ENCODE results near the gene MST1. TPM values are rescaled to one million over a fixed set of nuclear protein-coding genes. Genes with fewer than 3 reads are reported as not detected.

MST1 gene
- total and polyA plus RNA-seq, 2 experiments from 2014 or later = 31.3 to 48.7 TPM

- TF ChIP-seq, protein P1, sequence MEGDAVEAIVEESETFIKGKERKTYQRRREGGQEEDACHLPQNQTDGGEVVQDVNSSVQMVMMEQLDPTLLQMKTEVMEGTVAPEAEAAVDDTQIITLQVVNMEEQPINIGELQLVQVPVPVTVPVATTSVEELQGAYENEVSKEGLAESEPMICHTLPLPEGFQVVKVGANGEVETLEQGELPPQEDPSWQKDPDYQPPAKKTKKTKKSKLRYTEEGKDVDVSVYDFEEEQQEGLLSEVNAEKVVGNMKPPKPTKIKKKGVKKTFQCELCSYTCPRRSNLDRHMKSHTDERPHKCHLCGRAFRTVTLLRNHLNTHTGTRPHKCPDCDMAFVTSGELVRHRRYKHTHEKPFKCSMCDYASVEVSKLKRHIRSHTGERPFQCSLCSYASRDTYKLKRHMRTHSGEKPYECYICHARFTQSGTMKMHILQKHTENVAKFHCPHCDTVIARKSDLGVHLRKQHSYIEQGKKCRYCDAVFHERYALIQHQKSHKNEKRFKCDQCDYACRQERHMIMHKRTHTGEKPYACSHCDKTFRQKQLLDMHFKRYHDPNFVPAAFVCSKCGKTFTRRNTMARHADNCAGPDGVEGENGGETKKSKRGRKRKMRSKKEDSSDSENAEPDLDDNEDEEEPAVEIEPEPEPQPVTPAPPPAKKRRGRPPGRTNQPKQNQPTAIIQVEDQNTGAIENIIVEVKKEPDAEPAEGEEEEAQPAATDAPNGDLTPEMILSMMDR (IDR thresholded peaks at IDR 0.05; ENCODE audit: low read depth, low read length) = no peak
- DNase-seq (ENCODE audit: low read depth in 1 of 2, low spot score in 1 of 2) = no peak
- Histone ChIP-seq H3K4me1 (ENCODE audit: low read depth) (no peaks in the 10 kb centered on the region), H3K9me3 (ENCODE audit: low read depth) (no peaks in the 10 kb centered on the region), H3K36me3 (peaks cover 39% of the 10 kb centered on the region), H3K4me3 (no peak overlapping the region), H3K27me3 (no peaks in the 10 kb centered on the region), H3K27ac (no peak overlapping the region)
Measured at GRCh38 chr3:49683162-49683561, 6.1 kb downstream of the MST1 start.

GRCh38 chr3:49681543-49681942, 7.7 kb downstream of the MST1 start:
- TF ChIP-seq, protein P1 (IDR thresholded peaks at IDR 0.05; ENCODE audit: low read depth, low read length) = no peak
- Histone ChIP-seq H3K4me3 (no peak overlapping the region), H3K27me3 (no peaks in the 10 kb centered on the region), H3K9me3 (ENCODE audit: low read depth) (no peaks in the 10 kb centered on the region), H3K36me3 (peaks cover 45% of the 10 kb centered on the region), H3K27ac (no peak overlapping the region), H3K4me1 (ENCODE audit: low read depth) (no peaks in the 10 kb centered on the region)
- DNase-seq (ENCODE audit: low read depth in 1 of 2, low spot score in 1 of 2) = no peak

- no peaks in the 10 kb centered on the region for H3K27me3 ChIP-seq
Measured at GRCh38 chr3:49681232-49681522, 8.1 kb downstream of the MST1 start.

GRCh38 chr3:49680493-49681231, 8.6 kb downstream of the MST1 start:
- Histone ChIP-seq H3K27ac (no peak overlapping the region), H3K4me3 (no peak overlapping the region), H3K9me3 (ENCODE audit: low read depth) (no peaks in the 10 kb centered on the region), H3K27me3 (no peaks in the 10 kb centered on the region), H3K36me3 (peaks cover 46% of the 10 kb centered on the region), H3K4me1 (ENCODE audit: low read depth) (no peaks in the 10 kb centered on the region)
- TF ChIP-seq, protein P1 (IDR thresholded peaks at IDR 0.05; ENCODE audit: low read depth, low read length) = no peak
- no peak for DNase-seq (ENCODE audit: low read depth in 1 of 2, low spot score in 1 of 2)

More at GRCh38 chr3:49681232-49681522, 8.1 kb downstream of the MST1 start:
- TF ChIP-seq, protein P1 (IDR thresholded peaks at IDR 0.05; ENCODE audit: low read depth, low read length) = no peak
- Histone ChIP-seq H3K4me1 (ENCODE audit: low read depth) (no peaks in the 10 kb centered on the region), H3K4me3 (no peak overlapping the region), H3K27ac (no peak overlapping the region), H3K36me3 (peaks cover 46% of the 10 kb centered on the region), H3K9me3 (ENCODE audit: low read depth) (no peaks in the 10 kb centered on the region)
- DNase-seq (ENCODE audit: low read depth in 1 of 2, low spot score in 1 of 2) = no peak

- Histone ChIP-seq H3K36me3 (peaks cover 21% of the 10 kb centered on the region), H3K4me1 (ENCODE audit: low read depth) (peaks cover 11% of the 10 kb centered on the region), H3K4me3 (no peak overlapping the region), H3K27ac (no peak overlapping the region), H3K9me3 (ENCODE audit: low read depth) (no peaks in the 10 kb centered on the region), H3K27me3 (no peaks in the 10 kb centered on the region)
- no peak for DNase-seq (ENCODE audit: low read depth in 1 of 2, low spot score in 1 of 2)
- TF ChIP-seq, protein P1 (IDR thresholded peaks at IDR 0.05; ENCODE audit: low read depth, low read length) = no peak
Measured at GRCh38 chr3:49675912-49676311, 13.4 kb downstream of the MST1 start.
